WI38 (cell line): ENCODE results near the gene ZNF585A.
"Not testable (repeated sequence)": the region's sequence is repeated elsewhere in the genome, so short reads cannot be mapped to it uniquely, and the experiment has no call there.

Experiments
- H3K4me3 ChIP-seq: 2 replicates; pipeline ENCODE4 v1.5.1; 2011; ENCODE audit warnings: low read depth, mild to moderate bottlenecking, control low read depth, low read length
- CTCF ChIP-seq: IDR thresholded peaks from 2 replicates; pipeline ENCODE4 v1.5.1; 2012; ENCODE audit warnings: low read depth, mild to moderate bottlenecking, control low read depth, low read length

The ZNF585A gene

GRCh38 chr19:37165635-37166034 lies 6.9 kb downstream of the ZNF585A start:
- H3K4me3 ChIP-seq = no peak overlapping the region
- TF ChIP-seq CTCF = no peak

DNA sequence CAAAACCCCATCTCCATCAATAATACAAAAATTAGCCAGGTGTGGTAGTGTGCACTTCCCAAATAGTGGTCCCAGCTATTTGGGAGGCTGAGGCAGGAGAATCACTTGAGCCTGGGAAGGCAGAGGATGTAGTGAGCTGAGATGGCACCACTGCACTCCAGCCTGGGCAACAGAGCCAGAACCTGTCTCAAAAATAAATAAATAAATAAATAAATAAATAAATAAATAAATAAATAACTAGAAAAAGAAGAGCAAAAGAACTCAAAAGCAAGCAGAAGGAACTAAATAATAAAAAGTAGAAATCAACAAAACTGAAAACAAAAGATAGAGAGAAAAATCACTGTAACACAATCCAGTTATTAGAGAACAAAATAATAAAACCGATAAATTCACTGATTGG lies 12.3 kb downstream of the ZNF585A start:
- H3K4me3 ChIP-seq = no peak overlapping the region
- no peak for TF ChIP-seq CTCF

DNA sequence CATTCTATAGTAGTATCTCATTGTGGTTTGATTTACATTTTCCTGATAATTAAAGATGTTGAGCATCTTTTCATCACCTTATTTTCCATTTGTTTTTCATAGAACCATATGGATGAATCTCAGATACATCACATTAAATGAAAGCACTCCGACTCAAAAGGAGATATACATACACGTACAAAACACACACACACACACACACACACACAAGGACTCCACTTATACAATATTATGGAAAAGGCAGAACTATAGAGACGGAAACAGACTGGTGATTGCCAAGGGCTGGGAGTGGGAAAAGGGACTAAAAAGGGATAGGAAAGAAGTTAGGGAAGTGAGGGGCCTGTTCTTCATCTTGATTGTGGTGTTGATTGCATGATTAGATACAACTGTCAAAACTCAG lies 24.3 kb downstream of the ZNF585A start:
- no peak overlapping the region for H3K4me3 ChIP-seq
- TF ChIP-seq CTCF = no peak

- H3K4me3 ChIP-seq = no peak overlapping the region
- TF ChIP-seq CTCF = no peak
Observed at GRCh38 chr19:37136111-37136510, 36.4 kb downstream of the ZNF585A start.

- no peak overlapping the region for H3K4me3 ChIP-seq
- TF ChIP-seq CTCF = no peak
Observed at GRCh38 chr19:37128821-37129177, 43.7 kb downstream of the ZNF585A start.

DNA sequence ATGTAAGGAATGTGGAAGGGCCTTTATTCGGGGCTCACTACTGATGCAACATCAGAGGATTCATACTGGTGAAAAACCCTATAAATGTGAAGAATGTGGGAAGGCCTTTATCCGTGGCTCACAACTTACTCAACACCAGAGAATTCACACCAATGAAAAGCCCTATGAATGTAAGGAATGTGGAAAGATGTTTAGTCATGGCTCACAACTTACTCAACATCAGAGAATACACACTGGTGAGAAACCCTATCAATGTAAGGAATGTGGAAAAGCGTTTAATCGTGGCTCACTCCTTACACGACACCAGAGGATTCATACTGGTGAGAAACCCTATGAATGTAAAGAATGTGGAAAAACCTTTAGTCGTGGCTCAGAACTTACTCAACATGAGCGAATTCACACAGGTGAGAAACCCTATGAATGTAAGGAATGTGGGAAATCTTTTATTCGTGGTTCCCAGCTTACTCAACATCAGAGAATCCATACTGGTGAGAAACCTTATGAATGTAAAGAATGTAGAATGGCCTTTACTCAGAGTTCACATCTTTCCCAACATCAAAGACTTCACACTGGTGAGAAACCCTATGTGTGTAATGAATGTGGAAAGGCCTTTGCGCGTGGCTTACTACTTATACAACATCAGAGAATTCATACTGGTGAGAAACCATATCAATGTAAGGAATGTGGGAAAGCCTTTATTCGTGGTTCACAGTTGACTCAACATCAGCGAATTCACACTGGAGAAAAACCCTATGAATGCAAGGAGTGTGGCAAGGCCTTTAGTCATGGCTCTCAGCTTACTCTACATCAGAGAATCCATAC lies 44.3 kb downstream of the ZNF585A start:
- no peak for TF ChIP-seq CTCF
- no peak overlapping the region for H3K4me3 ChIP-seq

DNA sequence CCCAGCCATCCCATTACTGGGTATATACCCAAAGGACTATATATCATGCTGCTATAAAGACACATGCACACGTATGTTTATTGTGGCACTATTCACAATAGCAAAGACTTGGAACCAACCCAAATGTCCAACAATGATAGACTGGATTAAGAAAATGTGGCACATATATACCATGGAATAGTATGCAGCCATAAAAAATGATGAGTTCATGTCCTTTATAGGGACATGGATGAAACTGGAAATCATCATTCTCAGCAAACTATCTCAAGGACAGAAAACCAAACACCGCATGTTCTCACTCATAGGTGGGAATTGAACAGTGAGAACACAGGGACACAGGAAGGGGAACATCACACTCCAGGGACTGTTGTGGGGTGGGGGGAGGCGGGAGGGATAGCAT lies 50.4 kb downstream of the ZNF585A start:
- not testable (repeated sequence) for H3K4me3 ChIP-seq

GRCh38 chr19:37114001-37114400 lies 58.5 kb downstream of the ZNF585A start:
- no peak overlapping the region for H3K4me3 ChIP-seq
- TF ChIP-seq CTCF = 0 out of 2 replicates have a peak, but pooled peaks have one; percentile 14

DNA sequence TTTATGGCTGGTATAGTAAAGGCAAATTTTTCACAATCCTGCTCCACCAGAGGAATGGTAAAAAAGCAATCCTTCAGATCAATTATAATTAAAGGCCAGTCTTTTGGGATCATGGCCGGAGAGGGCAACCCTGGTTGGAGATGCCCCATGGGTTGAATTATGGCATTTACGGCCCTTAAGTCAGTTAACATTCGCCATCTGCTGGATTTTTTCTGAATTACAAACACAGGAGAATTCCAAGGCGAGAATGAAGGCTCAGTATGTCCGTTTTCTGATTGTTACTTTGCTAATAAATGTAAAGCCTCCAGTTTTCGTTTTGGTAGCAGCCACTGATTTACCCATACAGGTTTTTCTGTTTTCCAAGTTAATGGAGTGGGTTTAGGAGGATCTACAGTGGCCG lies 60.7 kb downstream of the ZNF585A start:
- H3K4me3 ChIP-seq = not testable (repeated sequence)

- not testable (repeated sequence) for H3K4me3 ChIP-seq
Observed at GRCh38 chr19:37104135-37104534, 68.4 kb downstream of the ZNF585A start.
